PC-9 (cell line): Measurements from ENCODE around the gene TMEM52B.

Experiments
- EZH2 ChIP-seq: fragments of 200-600 bp; sonication (generic); IDR thresholded peaks from 2 replicates; pipeline ENCODE4 v1.8.0; 2017; ENCODE audit warnings: antibody characterized with exemption, low read depth
- TF ChIP-seq, protein P1 (sequence below): fragments of 200-600 bp; sonication (generic); conservative IDR thresholded peaks from 2 replicates; pipeline ENCODE4 v1.6.1; 2017; ENCODE audit warnings: mixed run types, antibody characterized with exemption, mild to moderate bottlenecking, moderate library complexity

DNA sequence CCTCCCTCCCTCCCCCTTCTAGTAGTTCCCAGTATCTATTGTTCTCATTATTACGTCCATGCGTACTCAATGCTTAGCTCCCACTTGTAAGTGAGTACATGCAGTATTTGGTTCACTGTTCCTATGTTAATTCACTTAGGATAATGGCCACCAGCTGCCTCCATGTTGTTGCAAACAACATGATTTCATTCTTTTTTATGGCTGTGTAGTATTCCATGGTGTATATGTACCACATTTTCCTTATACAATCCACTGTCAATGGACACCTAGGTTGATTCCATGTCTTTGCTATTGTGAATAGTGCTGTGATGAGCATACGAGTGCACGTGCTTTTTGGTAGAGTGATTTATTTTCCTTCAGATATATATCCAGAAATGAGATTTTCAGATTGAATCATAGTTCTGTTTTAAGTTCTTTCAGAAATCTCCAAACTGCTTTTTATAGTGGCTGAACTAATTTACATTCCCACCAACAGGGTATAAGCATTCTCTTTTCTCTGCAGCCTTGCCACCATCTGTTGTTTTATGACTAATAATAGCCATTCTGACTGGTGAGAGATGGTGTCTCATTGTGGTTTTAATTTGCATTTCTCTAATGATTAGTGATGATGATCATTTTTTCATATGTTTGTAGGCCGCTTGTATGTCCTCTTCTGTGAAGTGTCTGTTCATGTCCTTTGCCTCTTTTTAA, 31.0 kb upstream of the TMEM52B start:
- TF ChIP-seq, protein P1, sequence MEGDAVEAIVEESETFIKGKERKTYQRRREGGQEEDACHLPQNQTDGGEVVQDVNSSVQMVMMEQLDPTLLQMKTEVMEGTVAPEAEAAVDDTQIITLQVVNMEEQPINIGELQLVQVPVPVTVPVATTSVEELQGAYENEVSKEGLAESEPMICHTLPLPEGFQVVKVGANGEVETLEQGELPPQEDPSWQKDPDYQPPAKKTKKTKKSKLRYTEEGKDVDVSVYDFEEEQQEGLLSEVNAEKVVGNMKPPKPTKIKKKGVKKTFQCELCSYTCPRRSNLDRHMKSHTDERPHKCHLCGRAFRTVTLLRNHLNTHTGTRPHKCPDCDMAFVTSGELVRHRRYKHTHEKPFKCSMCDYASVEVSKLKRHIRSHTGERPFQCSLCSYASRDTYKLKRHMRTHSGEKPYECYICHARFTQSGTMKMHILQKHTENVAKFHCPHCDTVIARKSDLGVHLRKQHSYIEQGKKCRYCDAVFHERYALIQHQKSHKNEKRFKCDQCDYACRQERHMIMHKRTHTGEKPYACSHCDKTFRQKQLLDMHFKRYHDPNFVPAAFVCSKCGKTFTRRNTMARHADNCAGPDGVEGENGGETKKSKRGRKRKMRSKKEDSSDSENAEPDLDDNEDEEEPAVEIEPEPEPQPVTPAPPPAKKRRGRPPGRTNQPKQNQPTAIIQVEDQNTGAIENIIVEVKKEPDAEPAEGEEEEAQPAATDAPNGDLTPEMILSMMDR: no peak
- no peak for TF ChIP-seq EZH2
